Endothelial cell of umbilical vein (primary cell): ENCODE measurements around the gene CALN1. TPM values are rescaled to one million over a fixed set of nuclear protein-coding genes. Genes with fewer than 3 reads are reported as not detected.

Source experiments
- BruUV-seq: library from RNA; stranded (reverse); fragments of 400-500 nt; replicated peaks from 2 replicates; lab custom pipeline; 2021; lab: Mats Ljungman, UMichigan
- CTCF ChIA-PET: fragments of 300-600, 350-600 bp; sonication (Branson Sonifier 250); formaldehyde crosslinking; loops from one replicate; lab custom pipeline; 2021; ENCODE audit warnings: antibody characterized with exemption, inconsistent platforms; lab: Charles Lee
- POLR2A ChIA-PET: fragments of 300-600, 350-600 bp; sonication (Branson Sonifier 250); formaldehyde crosslinking; loops from one replicate; lab custom pipeline; 2021; ENCODE audit warnings: antibody characterized with exemption, inconsistent platforms; lab: Charles Lee
- DNase-seq: peaks from one replicate; pipeline ENCODE4 v3.0.0-alpha.2; 2011; ENCODE audit warnings: low read depth, low spot score
- FAIRE-seq: peaks from 2 replicates; lab custom pipeline; 2011; peaks lifted over from hg19 to GRCh38; lab: Jason Lieb, UNC
- H2AFZ ChIP-seq: 2 replicates; pipeline ENCODE4 v1.6.0; 2012; ENCODE audit warnings: low read depth, low read length, control low read depth, inconsistent platforms
- H3K27ac ChIP-seq: 2 replicates; pipeline ENCODE4 v1.5.1; 2011; ENCODE audit warnings: low read depth, mild to moderate bottlenecking, control low read depth, low read length, moderate library complexity; ENCODE audit not compliant: insufficient read depth
- H3K27me3 ChIP-seq, 2 experiments: 2 replicates each; pipeline versions ENCODE4 v1.6.0 to v1.6.1; 2011; ENCODE audit warnings: low read length in 2 of 2, mixed read lengths in 1 of 2; ENCODE audit not compliant: control insufficient read depth in 2 of 2, insufficient read depth in 2 of 2
- H3K36me3 ChIP-seq, 2 experiments: 2 replicates in 1 of 2; 3 replicates in 1 of 2; pipeline ENCODE4 v1.5.1; 2011; ENCODE audit warnings: low read length in 2 of 2, mild to moderate bottlenecking in 1 of 2, moderate library complexity in 1 of 2; ENCODE audit not compliant: control insufficient read depth in 2 of 2, insufficient read depth in 2 of 2; ENCODE audit errors: extremely low read depth in 1 of 2
- H3K4me1 ChIP-seq: 3 replicates; pipeline ENCODE4 v1.5.1; 2011; ENCODE audit warnings: mild to moderate bottlenecking, low read length; ENCODE audit not compliant: control insufficient read depth, insufficient read depth; ENCODE audit errors: extremely low read depth
- H3K4me2 ChIP-seq: 2 replicates; pipeline ENCODE4 v1.6.1; 2011; ENCODE audit warnings: low read length, control low read depth, mixed read lengths; ENCODE audit not compliant: insufficient read depth
- H3K4me3 ChIP-seq, 3 experiments: fragments of 200-600 bp in 1 of 3; sonication (generic), shearing (Covaris generic) in 1 of 3; replicated peaks in 1 of 3; 2 replicates each; pipeline ENCODE4 v1.5.1; 2011 to 2016; ENCODE audit warnings: control low read depth in 3 of 3, low read length in 3 of 3, mild to moderate bottlenecking in 2 of 3, inconsistent platforms in 1 of 3, low read depth in 1 of 3, moderate library complexity in 1 of 3; ENCODE audit not compliant: insufficient read depth in 1 of 3
- H3K79me2 ChIP-seq: 2 replicates; pipeline ENCODE4 v1.6.0; 2012; ENCODE audit warnings: low read length, inconsistent platforms; ENCODE audit not compliant: control insufficient read depth, insufficient read depth
- H3K9ac ChIP-seq: replicated peaks from 2 replicates; pipeline ENCODE3; 2011; ENCODE audit warnings: low read length, control low read depth; ENCODE audit not compliant: insufficient read depth; ENCODE audit errors: extremely low read depth
- H3K9me1 ChIP-seq: replicated peaks from 3 replicates; pipeline ENCODE4 v1.6.0; 2011; ENCODE audit warnings: mild to moderate bottlenecking, low read length; ENCODE audit not compliant: control insufficient read depth, insufficient read depth; ENCODE audit errors: extremely low read depth
- H3K9me3 ChIP-seq: replicated peaks from 2 replicates; pipeline ENCODE4 v1.5.1; 2012; ENCODE audit warnings: low read length, inconsistent platforms; ENCODE audit not compliant: control insufficient read depth, insufficient read depth
- H4K20me1 ChIP-seq: replicated peaks from 2 replicates; pipeline ENCODE3; 2011; ENCODE audit warnings: mild to moderate bottlenecking, low read length; ENCODE audit not compliant: control insufficient read depth, insufficient read depth; ENCODE audit errors: extremely low read depth
- EZH2 ChIP-seq: IDR thresholded peaks from 2 replicates; pipeline ENCODE4 v1.6.1; 2012; ENCODE audit warnings: borderline replicate concordance, low read depth, mild to moderate bottlenecking, moderate library complexity, low read length, inconsistent platforms; ENCODE audit not compliant: severe bottlenecking
- FOS ChIP-seq: IDR thresholded peaks from 2 replicates; pipeline ENCODE4 v1.6.1; 2011; ENCODE audit warnings: mild to moderate bottlenecking, low read length, moderate library complexity, borderline replicate concordance; ENCODE audit not compliant: insufficient read depth
- GATA2 ChIP-seq: IDR thresholded peaks from 2 replicates; pipeline ENCODE4 v1.7.0; 2011; ENCODE audit warnings: low read depth, mild to moderate bottlenecking, moderate library complexity, mixed read lengths, low read length; ENCODE audit not compliant: insufficient read length, insufficient read depth
- JUN ChIP-seq: IDR thresholded peaks from 2 replicates; pipeline ENCODE4 v1.6.1; 2011; ENCODE audit warnings: borderline replicate concordance, low read depth; ENCODE audit not compliant: insufficient read length, insufficient read depth
- MYC ChIP-seq: IDR thresholded peaks from one replicate; pipeline ENCODE4 v1.6.1; 2011; ENCODE audit warnings: mild to moderate bottlenecking, low read depth, low read length
- POLR2A ChIP-seq: IDR thresholded peaks from 2 replicates; pipeline ENCODE4 v1.6.1; 2012; ENCODE audit warnings: low read depth, mild to moderate bottlenecking, control low read depth, low read length
- POLR2AphosphoS5 ChIP-seq: IDR thresholded peaks from 2 replicates; pipeline ENCODE4 v1.6.1; 2012; ENCODE audit warnings: low read depth, mild to moderate bottlenecking, control low read depth, low read length, moderate library complexity; ENCODE audit not compliant: insufficient read depth
- dilution Hi-C: fragments of 300-500 bp; cut with MboI; formaldehyde crosslinking; loops from one replicate; pipeline ENCODE4 v1.15.0; 2019; ENCODE audit warnings: low sequenced_read_pairs; ENCODE audit not compliant: extremely low pct_ligation_motif_present
- intact Hi-C: fragments of 100-400 bp; cut with micrococcal nuclease; formaldehyde crosslinking; loops from one replicate; pipeline ENCODE4 v1.10.0; 2022
- polyA plus RNA-seq, 4 experiments: library from polyadenylated mRNA; depleted of rRNA in 3 of 4; stranded (reverse) in 3 of 4; unstranded in 1 of 4; fragments of >200 nt; gene quantifications; 2 replicates each; pipeline versions ENCODE4 v1.2.1 to v1.2.3, GENCODE V29; 2011 to 2012; ENCODE audit warnings: missing spikeins in 1 of 4
- total RNA-seq: library from RNA; stranded (reverse); gene quantifications from 2 replicates; pipeline ENCODE4 v1.2.3, GENCODE V29; 2021
- TF ChIP-seq, protein P1 (sequence below), 2 donors: IDR thresholded peaks; 1 replicate in 1 of 2; 2 replicates in 1 of 2; pipeline ENCODE4 v1.5.1; 2011; ENCODE audit warnings: low read length in 2 of 2, mild to moderate bottlenecking in 2 of 2, moderate library complexity in 2 of 2, control low read depth in 1 of 2, inconsistent platforms in 1 of 2, low read depth in 1 of 2; ENCODE audit not compliant: insufficient read depth in 1 of 2; ENCODE audit errors: extremely low read depth in 1 of 2
- TF ChIP-seq, protein P2 (sequence below): IDR thresholded peaks from 2 replicates; pipeline ENCODE4 v1.6.1; 2011; ENCODE audit not compliant: insufficient read depth, insufficient read length

CALN1 gene
- total and polyA plus RNA-seq, 2 donors (not counting 3 experiments of a cell fraction or from before 2014, with no cell fraction given), result not detected

DNA sequence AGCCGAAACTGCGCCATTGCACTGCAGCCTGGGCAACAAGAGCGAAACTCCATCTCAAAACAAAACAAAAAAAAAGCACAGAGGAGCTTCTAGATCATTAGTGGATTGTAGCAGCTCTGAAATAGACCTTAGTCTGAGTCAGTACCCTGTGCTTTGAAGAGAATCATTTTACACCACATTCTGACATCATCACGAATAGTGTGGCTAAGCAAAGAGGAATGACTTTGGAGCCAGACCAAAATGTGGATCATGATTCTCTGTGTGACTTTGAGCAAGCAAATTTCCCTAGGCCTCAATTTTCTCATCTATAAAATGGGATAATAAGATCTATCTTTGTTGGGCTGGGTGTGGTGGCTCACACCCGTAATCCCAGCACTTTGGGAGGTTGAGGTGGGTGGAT lies 618.9 kb downstream of the CALN1 start:
- Histone ChIP-seq H3K36me3 (no peaks in the 10 kb centered on the region), H3K9ac (no peak overlapping the region), H3K27ac (no peak overlapping the region), H4K20me1 (no peaks in the 10 kb centered on the region), H3K9me1 (no peaks in the 10 kb centered on the region), H3K4me1 (no peaks in the 10 kb centered on the region), H3K4me3 (no peak overlapping the region), H3K9me3 (peaks cover 2% of the 10 kb centered on the region), H3K27me3 (no peaks in the 10 kb centered on the region), H3K4me2 (no peak overlapping the region), H3K79me2 (no peaks in the 10 kb centered on the region), H2AFZ (no peak overlapping the region)
- DNase-seq (no peak), FAIRE-seq (no peak)
- no peak for TF ChIP-seq EZH2
- no peak for TF ChIP-seq POLR2AphosphoS5
- TF ChIP-seq, protein P1, sequence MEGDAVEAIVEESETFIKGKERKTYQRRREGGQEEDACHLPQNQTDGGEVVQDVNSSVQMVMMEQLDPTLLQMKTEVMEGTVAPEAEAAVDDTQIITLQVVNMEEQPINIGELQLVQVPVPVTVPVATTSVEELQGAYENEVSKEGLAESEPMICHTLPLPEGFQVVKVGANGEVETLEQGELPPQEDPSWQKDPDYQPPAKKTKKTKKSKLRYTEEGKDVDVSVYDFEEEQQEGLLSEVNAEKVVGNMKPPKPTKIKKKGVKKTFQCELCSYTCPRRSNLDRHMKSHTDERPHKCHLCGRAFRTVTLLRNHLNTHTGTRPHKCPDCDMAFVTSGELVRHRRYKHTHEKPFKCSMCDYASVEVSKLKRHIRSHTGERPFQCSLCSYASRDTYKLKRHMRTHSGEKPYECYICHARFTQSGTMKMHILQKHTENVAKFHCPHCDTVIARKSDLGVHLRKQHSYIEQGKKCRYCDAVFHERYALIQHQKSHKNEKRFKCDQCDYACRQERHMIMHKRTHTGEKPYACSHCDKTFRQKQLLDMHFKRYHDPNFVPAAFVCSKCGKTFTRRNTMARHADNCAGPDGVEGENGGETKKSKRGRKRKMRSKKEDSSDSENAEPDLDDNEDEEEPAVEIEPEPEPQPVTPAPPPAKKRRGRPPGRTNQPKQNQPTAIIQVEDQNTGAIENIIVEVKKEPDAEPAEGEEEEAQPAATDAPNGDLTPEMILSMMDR (IDR thresholded peaks at IDR 0.05; ENCODE audit: extremely low read depth in 1 of 2, insufficient read depth in 1 of 2, low read depth in 1 of 2, low read length in 2 of 2), result no peak
- no peak for TF ChIP-seq POLR2A
- TF ChIP-seq FOS, result no peak
- TF ChIP-seq, protein P2, sequence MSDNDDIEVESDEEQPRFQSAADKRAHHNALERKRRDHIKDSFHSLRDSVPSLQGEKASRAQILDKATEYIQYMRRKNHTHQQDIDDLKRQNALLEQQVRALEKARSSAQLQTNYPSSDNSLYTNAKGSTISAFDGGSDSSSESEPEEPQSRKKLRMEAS, result no peak
- no peak for TF ChIP-seq MYC
- no peak for TF ChIP-seq GATA2
- no peak for TF ChIP-seq JUN
- CTCF ChIA-PET, result no interaction called here
- intact Hi-C loops, result no loop called here
- dilution Hi-C loops, result no loop called here
- no TSS peak for BruUV-seq
- POLR2A ChIA-PET, result no interaction called here
